Gastrocnemius medialis (tissue), 4 donors: Measurements from ENCODE around the gene MACROD2. TPM values are rescaled to one million over a fixed set of nuclear protein-coding genes. Genes with fewer than 3 reads are reported as not detected.

Experiments used
- ATAC-seq, 2 donors: fragments of 150-250 bp; one replicate each; pipeline ENCODE4 v1.9.1; 2016
- DNase-seq, 2 donors: peaks; one replicate each; pipeline ENCODE4 v3.0.0-alpha.2; 2019
- H3K27ac ChIP-seq, 4 donors: fragments of 200-600 bp; sonication (generic); 1 replicate in 1 of 4; 2 replicates in 3 of 4; pipeline ENCODE4 v1.5.1; 2016 to 2018; ENCODE audit warnings: mild to moderate bottlenecking in 2 of 4, moderate library complexity in 1 of 4
- H3K27me3 ChIP-seq, 3 donors: fragments of 200-600 bp; sonication (generic) in 2 of 3; 1 replicate in 1 of 3; 2 replicates in 2 of 3; pipeline versions ENCODE4 v1.5.1 to v1.6.0; 2016 to 2019; ENCODE audit warnings: mild to moderate bottlenecking in 1 of 3, moderate library complexity in 1 of 3
- H3K36me3 ChIP-seq, 2 donors: fragments of 200-600 bp; sonication (generic) in 1 of 2; one replicate each; pipeline ENCODE4 v1.5.1; 2017 to 2018
- H3K4me1 ChIP-seq, 2 donors: fragments of 200-600 bp; sonication (generic) in 1 of 2; one replicate each; pipeline ENCODE4 v1.5.1; 2016 to 2017; ENCODE audit warnings: mild to moderate bottlenecking in 2 of 2
- H3K4me3 ChIP-seq, 4 donors: fragments of 200-600 bp; sonication (generic) in 3 of 4; 1 replicate in 1 of 4; 2 replicates in 3 of 4; pipeline ENCODE4 v1.5.1; 2016 to 2019; ENCODE audit warnings: mild to moderate bottlenecking in 2 of 4
- H3K9me3 ChIP-seq, 3 donors: fragments of 200-600 bp; sonication (generic) in 2 of 3; 1 replicate in 1 of 3; 2 replicates in 2 of 3; pipeline ENCODE4 v1.5.1; 2016 to 2019
- CTCF ChIP-seq, 5 experiments: fragments of 450-650 bp in 3 of 5; fragments of 200-600 bp in 2 of 5; sonication (generic) in 2 of 5; IDR thresholded peaks in 4 of 5; conservative IDR thresholded peaks in 1 of 5; 1 replicate in 4 of 5; 2 replicates in 1 of 5; pipeline ENCODE4 v1.5.1; 2016 to 2019; ENCODE audit warnings: antibody characterized with exemption in 5 of 5, mild to moderate bottlenecking in 3 of 5, moderate library complexity in 3 of 5
- POLR2A ChIP-seq, 2 donors: fragments of 450-650 bp; IDR thresholded peaks; one replicate each; pipeline ENCODE4 v1.6.1; 2017; ENCODE audit warnings: antibody characterized with exemption in 2 of 2, mild to moderate bottlenecking in 2 of 2, moderate library complexity in 2 of 2
- in situ Hi-C, 4 donors: fragments of 200-750 bp; cut with MboI; loops; one replicate each; pipeline versions ENCODE4 v1.15.0 to v1.8.0; 2017; ENCODE audit warnings: low sequenced_read_pairs in 4 of 4
- intact Hi-C: fragments of 100-400 bp; cut with DNase I; formaldehyde crosslinking; loops from one replicate; pipeline ENCODE4 v1.15.1; 2023; ENCODE audit warnings: low total_unique reads
- total RNA-seq, 4 donors: library from RNA; depleted of rRNA; stranded (reverse); fragments of >200 nt; gene quantifications; one replicate each; pipeline versions ENCODE4 v1.1.0 to v1.2.3, GENCODE V29; 2016

The MACROD2 gene
- total RNA-seq, 4 donors from 2014 or later: 1.8 to 10.2 (median 3.6) TPM

GRCh38 chr20:15860850-15861249, 1865.5 kb downstream of the MACROD2 start:
- intact Hi-C loops: no loop called here
- in situ Hi-C loops: no loop called here
- TF ChIP-seq CTCF (IDR thresholded peaks at IDR 0.05 in 4 of 5, conservative IDR thresholded peaks at IDR 0.05 in 1 of 5) (no peak), POLR2A (IDR thresholded peaks at IDR 0.05) (no peak)
- Histone ChIP-seq H3K36me3 (no peaks in the 10 kb centered on the region), H3K9me3 (no peaks in the 10 kb centered on the region), H3K4me1 (no peaks in the 10 kb centered on the region), H3K27me3 (no peaks in the 10 kb centered on the region), H3K27ac (no peak overlapping the region), H3K4me3 (no peak overlapping the region)
- DNase-seq: no peak
- no peak for ATAC-seq

GRCh38 chr20:15862178-15862577, 1866.9 kb downstream of the MACROD2 start:
- Histone ChIP-seq H3K4me3 (no peak overlapping the region), H3K27me3 (no peaks in the 10 kb centered on the region), H3K4me1 (no peaks in the 10 kb centered on the region), H3K36me3 (no peaks in the 10 kb centered on the region), H3K27ac (no peak overlapping the region), H3K9me3 (no peaks in the 10 kb centered on the region)
- intact Hi-C loops (no loop called here), in situ Hi-C loops (no loop called here)
- TF ChIP-seq POLR2A (IDR thresholded peaks at IDR 0.05) (no peak), CTCF (IDR thresholded peaks at IDR 0.05 in 4 of 5, conservative IDR thresholded peaks at IDR 0.05 in 1 of 5) (no peak)
- no peak for DNase-seq
- ATAC-seq: no peak

GRCh38 chr20:15863735-15864134, 1868.4 kb downstream of the MACROD2 start:
- Histone ChIP-seq H3K36me3 (no peaks in the 10 kb centered on the region), H3K4me3 (no peak overlapping the region), H3K9me3 (no peaks in the 10 kb centered on the region), H3K4me1 (no peaks in the 10 kb centered on the region), H3K27me3 (no peaks in the 10 kb centered on the region), H3K27ac (no peak overlapping the region)
- DNase-seq (no peak), ATAC-seq (no peak)
- TF ChIP-seq POLR2A (IDR thresholded peaks at IDR 0.05) (no peak), CTCF (IDR thresholded peaks at IDR 0.05 in 4 of 5, conservative IDR thresholded peaks at IDR 0.05 in 1 of 5) (no peak)
- intact Hi-C loops (no loop called here), in situ Hi-C loops (no loop called here)

- in situ Hi-C loops: no loop called here
- no peaks in the 10 kb centered on the region for H3K9me3 ChIP-seq
- H3K27me3 ChIP-seq: no peaks in the 10 kb centered on the region
- no peak for TF ChIP-seq POLR2A (IDR thresholded peaks at IDR 0.05)
- TF ChIP-seq CTCF (IDR thresholded peaks at IDR 0.05 in 4 of 5, conservative IDR thresholded peaks at IDR 0.05 in 1 of 5): no peak
- H3K4me1 ChIP-seq: no peaks in the 10 kb centered on the region
- DNase-seq (no peak), ATAC-seq (no peak)
- no peak overlapping the region for H3K27ac ChIP-seq
- no peak overlapping the region for H3K4me3 ChIP-seq
- no peaks in the 10 kb centered on the region for H3K36me3 ChIP-seq
- intact Hi-C loops: no loop called here
These were observed 1870.2 kb downstream of the MACROD2 start for GRCh38 chr20:15865553-15865952.
